ENCODE measurements around the gene ZSCAN20. TPM values are rescaled to one million over a fixed set of nuclear protein-coding genes. Genes with fewer than 3 reads are reported as not detected.
A peak's percentile ranks its signal among the peaks of the same experiment; 100 is the strongest.

Gene ZSCAN20
- total RNA-seq, 2 experiments from 2014 or later, result 0.27 to 0.50 TPM

DNA sequence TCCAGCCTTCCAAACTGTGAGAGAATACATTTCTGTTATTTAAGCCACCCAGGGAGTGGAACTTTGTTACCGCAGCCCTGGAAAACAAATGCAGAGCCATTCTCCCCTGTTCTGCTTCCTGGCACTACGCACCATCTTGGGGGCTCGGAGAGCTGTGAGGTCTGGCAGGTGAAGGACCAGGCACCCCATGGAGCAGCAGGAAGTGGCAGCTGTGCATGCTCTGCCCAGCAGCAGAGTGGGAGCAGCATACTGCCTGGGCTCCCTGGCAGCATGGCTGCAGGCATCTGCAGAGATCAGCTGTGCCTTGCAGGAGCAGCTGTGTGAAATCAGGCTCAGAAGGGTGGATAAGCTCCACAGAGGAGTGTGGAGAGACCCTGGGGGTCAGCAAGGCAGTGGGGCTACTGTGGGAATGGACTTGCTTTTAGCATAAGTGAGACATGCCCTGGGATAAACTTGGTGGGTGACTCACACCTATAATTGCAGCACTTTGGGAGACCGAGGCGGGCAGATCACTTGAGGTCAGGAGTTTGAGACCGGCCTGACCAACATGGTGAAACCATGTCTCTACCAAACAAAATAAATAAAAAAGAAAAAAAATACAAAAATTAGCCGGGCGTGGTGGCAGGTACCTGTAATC lies 17.7 kb upstream of the ZSCAN20 start:
- Mint-ChIP-seq H3K4me3 (no peak overlapping the region), H3K9me3 (no peaks in the 10 kb centered on the region)

GRCh38 chr1:33455539-33456501 lies 16.6 kb upstream of the ZSCAN20 start:
- ChIA-PET POLR2A (no interaction called here), CTCF (interaction anchor here (1.1 kb wide), 1 partner anchor 15 kb away, joined by 3 read pairs; no protein-coding TSS in a partner anchor)
- DNase-seq (peak in 10 of 14 experiments; percentile 6 to 75 (median 18)), ATAC-seq (ENCODE audit: poor library complexity) (peak; percentile 84)
- H3K4me1 ChIP-seq (ENCODE audit: insufficient read depth, low read length), result peaks cover 6% of the 10 kb centered on the region
- H3K4me3 ChIP-seq (ENCODE audit: low read length), result no peak overlapping the region
- Mint-ChIP-seq H3K27me3 (peaks cover 4% of the 10 kb centered on the region), H3K9me3 (no peaks in the 10 kb centered on the region), H3K36me3 (ENCODE audit: low read depth) (no peaks in the 10 kb centered on the region), H3K4me1 (ENCODE audit: low read depth) (no peaks in the 10 kb centered on the region), H3K27ac (no peak overlapping the region), H3K4me3 (no peak overlapping the region)
- intact Hi-C loops (cut with DNase I, micrococcal nuclease), result no loop called here
- H3K27ac ChIP-seq (ENCODE audit: low read depth in 1 of 2, low read length in 2 of 2), result no peak overlapping the region
- H3K27me3 ChIP-seq (ENCODE audit: control insufficient read depth in 1 of 2, insufficient read depth in 2 of 2, low read length in 2 of 2), result peaks cover 0 to 2% of the 10 kb centered on the region in 2 experiments
- no peak for TF ChIP-seq CTCF (IDR thresholded peaks at IDR 0.05)
- H3K36me3 ChIP-seq (ENCODE audit: insufficient read depth, low read length), result no peaks in the 10 kb centered on the region
- no peaks in the 10 kb centered on the region for H3K9me3 ChIP-seq (ENCODE audit: control insufficient read depth in 1 of 2, insufficient read depth in 1 of 2, low read length in 2 of 2)

More for the DNA sequence above, 17.7 kb upstream of the ZSCAN20 start:
- ATAC-seq (ENCODE audit: poor library complexity), result no peak
- Histone ChIP-seq H3K27ac (ENCODE audit: low read depth in 1 of 2, low read length in 2 of 2) (no peak overlapping the region), H3K4me3 (ENCODE audit: low read length) (no peak overlapping the region), H3K4me1 (ENCODE audit: insufficient read depth, low read length) (peaks cover 4% of the 10 kb centered on the region), H3K27me3 (ENCODE audit: control insufficient read depth in 1 of 2, insufficient read depth in 2 of 2, low read length in 2 of 2) (peaks cover 0 to 2% of the 10 kb centered on the region in 2 experiments), H3K9me3 (ENCODE audit: control insufficient read depth in 1 of 2, insufficient read depth in 1 of 2, low read length in 2 of 2) (no peaks in the 10 kb centered on the region), H3K36me3 (ENCODE audit: insufficient read depth, low read length) (no peaks in the 10 kb centered on the region)
- ChIA-PET CTCF (no interaction called here), POLR2A (no interaction called here)
- H3K27me3 Mint-ChIP-seq, result peaks cover 8% of the 10 kb centered on the region
- intact Hi-C loops (cut with DNase I, micrococcal nuclease), result no loop called here
- H3K36me3 Mint-ChIP-seq (ENCODE audit: low read depth), result no peaks in the 10 kb centered on the region
- H3K4me1 Mint-ChIP-seq (ENCODE audit: low read depth), result no peaks in the 10 kb centered on the region
- no peak for DNase-seq
- no peak for TF ChIP-seq CTCF (IDR thresholded peaks at IDR 0.05)
- H3K27ac Mint-ChIP-seq, result no peak overlapping the region

DNA sequence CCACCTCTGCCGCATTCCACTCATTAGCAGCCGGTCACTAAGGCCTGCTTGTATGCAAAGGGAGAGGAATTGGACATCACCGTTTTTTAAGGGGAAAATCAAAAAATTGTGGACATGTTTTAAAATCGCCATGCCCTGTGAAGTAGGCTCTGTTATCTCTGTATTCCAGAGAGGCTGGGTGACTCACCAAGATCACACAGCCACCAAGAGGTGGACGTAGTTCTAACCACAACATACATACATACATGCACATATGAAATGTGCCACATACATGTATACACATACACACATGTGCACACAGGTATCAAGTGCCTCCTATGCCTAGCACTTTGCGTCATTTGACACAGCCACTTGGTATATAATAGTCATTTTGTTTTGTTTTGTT lies 16.0 kb upstream of the ZSCAN20 start:
- Mint-ChIP-seq H3K4me1 (ENCODE audit: low read depth) (no peaks in the 10 kb centered on the region), H3K27ac (no peak overlapping the region), H3K4me3 (no peak overlapping the region), H3K9me3 (no peaks in the 10 kb centered on the region), H3K36me3 (ENCODE audit: low read depth) (no peaks in the 10 kb centered on the region), H3K27me3 (peaks cover 4% of the 10 kb centered on the region)
- no peaks in the 10 kb centered on the region for H3K36me3 ChIP-seq (ENCODE audit: insufficient read depth, low read length)
- no peak overlapping the region for H3K27ac ChIP-seq (ENCODE audit: low read depth in 1 of 2, low read length in 2 of 2)
- POLR2A ChIA-PET, result no interaction called here
- H3K9me3 ChIP-seq (ENCODE audit: control insufficient read depth in 1 of 2, insufficient read depth in 1 of 2, low read length in 2 of 2), result no peaks in the 10 kb centered on the region
- no peak for ATAC-seq (ENCODE audit: poor library complexity)
- DNase-seq, result no peak
- H3K4me1 ChIP-seq (ENCODE audit: insufficient read depth, low read length), result peaks cover 6% of the 10 kb centered on the region
- no peak for TF ChIP-seq CTCF (IDR thresholded peaks at IDR 0.05)
- CTCF ChIA-PET, result interaction anchor here (1.1 kb wide), 1 partner anchor 15 kb away, joined by 3 read pairs; no protein-coding TSS in a partner anchor
- peaks cover 0 to 2% of the 10 kb centered on the region in 2 experiments for H3K27me3 ChIP-seq (ENCODE audit: control insufficient read depth in 1 of 2, insufficient read depth in 2 of 2, low read length in 2 of 2)
- H3K4me3 ChIP-seq (ENCODE audit: low read length), result no peak overlapping the region
- intact Hi-C loops (cut with DNase I, micrococcal nuclease), result no loop called here
